GM19043 (cell line): Measurements from ENCODE around the gene CAMTA1.
"Not testable (repeated sequence)": the region's sequence is repeated elsewhere in the genome, so short reads cannot be mapped to it uniquely, and the experiment has no call there.

Experiments used
- ATAC-seq: cut with Tn5 transposase; IDR thresholded peaks from one replicate; pipeline ENCODE4 v1.9.1; 2021; ENCODE audit warnings: low read depth; ENCODE audit not compliant: unreplicated experiment

The CAMTA1 gene, protein sequence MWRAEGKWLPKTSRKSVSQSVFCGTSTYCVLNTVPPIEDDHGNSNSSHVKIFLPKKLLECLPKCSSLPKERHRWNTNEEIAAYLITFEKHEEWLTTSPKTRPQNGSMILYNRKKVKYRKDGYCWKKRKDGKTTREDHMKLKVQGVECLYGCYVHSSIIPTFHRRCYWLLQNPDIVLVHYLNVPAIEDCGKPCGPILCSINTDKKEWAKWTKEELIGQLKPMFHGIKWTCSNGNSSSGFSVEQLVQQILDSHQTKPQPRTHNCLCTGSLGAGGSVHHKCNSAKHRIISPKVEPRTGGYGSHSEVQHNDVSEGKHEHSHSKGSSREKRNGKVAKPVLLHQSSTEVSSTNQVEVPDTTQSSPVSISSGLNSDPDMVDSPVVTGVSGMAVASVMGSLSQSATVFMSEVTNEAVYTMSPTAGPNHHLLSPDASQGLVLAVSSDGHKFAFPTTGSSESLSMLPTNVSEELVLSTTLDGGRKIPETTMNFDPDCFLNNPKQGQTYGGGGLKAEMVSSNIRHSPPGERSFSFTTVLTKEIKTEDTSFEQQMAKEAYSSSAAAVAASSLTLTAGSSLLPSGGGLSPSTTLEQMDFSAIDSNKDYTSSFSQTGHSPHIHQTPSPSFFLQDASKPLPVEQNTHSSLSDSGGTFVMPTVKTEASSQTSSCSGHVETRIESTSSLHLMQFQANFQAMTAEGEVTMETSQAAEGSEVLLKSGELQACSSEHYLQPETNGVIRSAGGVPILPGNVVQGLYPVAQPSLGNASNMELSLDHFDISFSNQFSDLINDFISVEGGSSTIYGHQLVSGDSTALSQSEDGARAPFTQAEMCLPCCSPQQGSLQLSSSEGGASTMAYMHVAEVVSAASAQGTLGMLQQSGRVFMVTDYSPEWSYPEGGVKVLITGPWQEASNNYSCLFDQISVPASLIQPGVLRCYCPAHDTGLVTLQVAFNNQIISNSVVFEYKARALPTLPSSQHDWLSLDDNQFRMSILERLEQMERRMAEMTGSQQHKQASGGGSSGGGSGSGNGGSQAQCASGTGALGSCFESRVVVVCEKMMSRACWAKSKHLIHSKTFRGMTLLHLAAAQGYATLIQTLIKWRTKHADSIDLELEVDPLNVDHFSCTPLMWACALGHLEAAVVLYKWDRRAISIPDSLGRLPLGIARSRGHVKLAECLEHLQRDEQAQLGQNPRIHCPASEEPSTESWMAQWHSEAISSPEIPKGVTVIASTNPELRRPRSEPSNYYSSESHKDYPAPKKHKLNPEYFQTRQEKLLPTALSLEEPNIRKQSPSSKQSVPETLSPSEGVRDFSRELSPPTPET (N-terminal part only)

DNA sequence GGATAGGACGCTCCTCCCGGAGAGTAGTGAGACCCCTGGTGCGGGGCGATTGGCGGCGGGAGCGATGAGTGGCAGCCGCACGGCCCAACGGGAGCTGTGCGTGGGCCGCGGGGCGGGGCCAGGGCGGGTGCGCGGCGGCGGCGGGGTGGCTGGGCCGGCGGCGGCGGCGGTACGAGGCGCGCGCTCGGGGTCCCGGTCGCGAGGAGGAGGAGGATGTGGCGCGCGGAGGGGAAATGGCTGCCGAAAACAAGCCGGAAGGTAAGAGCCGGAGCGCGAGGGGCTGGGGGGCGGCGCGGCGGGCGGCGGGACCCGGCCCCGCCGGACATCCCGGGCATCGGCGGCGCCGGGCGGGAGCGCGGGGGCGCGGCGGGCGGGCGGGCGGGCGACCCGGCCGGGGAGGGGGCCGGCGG, at the start of gene CAMTA1:
TSS of gene CAMTA1 (plus strand) at position 137 of the 410 bp plus-strand sequence. CDS start at position 214, 77 bp downstream.
- no peak for ATAC-seq

DNA sequence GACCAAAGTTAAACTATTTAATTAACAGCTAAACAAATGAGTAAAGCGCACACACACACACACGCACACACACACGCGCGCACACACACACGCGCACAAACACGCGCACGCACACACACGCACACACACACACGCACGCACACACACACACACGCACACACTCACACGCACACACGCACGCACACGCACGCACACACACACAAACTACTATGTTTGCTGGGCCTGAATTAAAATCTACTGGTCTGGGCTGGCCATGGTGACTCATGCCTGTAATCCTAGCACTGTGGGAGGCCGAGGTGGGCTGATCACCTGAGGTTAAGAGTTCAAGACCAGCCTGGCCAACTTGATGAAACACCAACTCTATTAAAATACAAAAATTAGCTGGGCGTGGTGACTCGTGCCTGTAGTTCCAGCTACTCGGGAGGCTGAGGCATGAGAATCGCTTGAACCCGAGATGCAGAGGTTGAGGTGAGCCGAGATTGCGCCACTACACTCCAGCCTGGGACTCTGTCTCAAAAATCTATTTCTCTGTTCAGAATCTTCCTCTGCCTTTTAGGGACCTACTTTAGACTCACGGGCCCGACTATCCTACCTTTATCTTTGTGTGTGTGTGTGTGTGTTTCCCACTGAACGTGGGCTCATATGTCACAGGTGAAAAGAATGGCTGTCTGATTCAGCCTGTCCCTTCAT, 46.1 kb upstream of the CAMTA1 start:
- ATAC-seq: no peak

DNA sequence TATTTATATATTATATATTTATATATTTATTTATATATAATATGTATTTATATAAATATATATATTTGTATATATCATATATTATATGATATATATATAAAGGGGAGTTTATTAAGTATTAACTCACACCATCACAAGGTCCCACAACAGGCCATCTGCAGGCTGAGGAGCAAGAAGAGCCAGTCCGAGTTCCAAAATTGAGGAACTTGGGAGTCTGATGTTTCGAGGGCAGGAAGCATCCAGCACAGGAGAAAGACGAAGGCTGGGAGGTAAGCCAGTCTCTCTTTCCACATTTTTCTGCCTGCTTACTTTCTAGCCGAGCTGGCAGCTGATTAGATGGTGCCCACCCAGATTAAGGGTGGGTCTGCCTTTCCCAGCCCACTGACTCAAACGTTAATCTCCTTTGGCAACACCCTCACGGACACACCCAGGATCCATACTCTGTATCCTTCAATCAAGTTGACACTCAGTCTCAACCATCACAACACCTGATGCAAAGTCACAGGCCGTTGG, 42.5 kb upstream of the CAMTA1 start:
- not testable (repeated sequence) for ATAC-seq

DNA sequence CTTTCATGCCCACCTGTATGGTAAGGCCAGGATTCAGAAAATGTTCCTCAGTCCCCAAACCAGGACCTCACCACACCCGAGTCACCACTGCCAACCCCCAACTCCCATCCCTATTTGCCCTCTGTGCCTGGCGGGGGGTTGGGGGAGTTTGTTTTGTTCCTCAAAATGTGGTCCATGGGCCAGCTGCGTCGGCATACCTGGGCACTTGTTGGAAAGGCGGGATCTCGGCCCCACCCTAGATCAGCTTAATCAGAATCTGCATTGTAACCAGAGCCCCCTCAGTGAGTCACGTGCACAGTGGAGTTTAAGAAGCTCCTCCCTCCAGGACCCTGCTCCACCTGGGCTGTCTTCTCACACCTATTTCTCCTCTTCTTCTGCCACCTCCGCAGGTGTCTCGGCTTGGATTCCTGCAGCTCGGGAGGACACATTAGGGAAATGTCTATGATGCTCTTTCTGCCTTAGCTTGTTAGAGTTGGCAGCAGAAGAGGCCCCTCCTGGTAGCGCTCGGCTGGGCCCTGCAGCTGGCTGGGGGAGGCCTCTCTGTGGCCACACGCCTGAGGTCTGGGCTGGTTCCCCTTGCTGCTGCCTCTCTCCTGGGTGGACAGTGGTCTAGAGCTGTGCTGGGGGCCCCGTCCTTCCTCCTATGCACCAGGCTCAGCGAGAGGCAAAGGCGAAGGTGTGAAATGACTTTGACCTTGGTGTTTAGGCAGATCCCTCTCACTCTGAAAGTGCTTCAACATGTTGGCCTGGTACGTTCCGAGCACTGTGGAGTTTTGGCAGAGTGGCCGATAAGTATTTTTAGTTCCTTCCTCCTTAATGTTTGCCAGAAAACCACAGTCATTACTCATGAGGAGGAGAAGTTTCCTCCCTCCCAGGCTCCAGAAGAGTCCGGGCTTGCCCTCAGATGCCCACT, 41.8 kb upstream of the CAMTA1 start:
- no peak for ATAC-seq

DNA sequence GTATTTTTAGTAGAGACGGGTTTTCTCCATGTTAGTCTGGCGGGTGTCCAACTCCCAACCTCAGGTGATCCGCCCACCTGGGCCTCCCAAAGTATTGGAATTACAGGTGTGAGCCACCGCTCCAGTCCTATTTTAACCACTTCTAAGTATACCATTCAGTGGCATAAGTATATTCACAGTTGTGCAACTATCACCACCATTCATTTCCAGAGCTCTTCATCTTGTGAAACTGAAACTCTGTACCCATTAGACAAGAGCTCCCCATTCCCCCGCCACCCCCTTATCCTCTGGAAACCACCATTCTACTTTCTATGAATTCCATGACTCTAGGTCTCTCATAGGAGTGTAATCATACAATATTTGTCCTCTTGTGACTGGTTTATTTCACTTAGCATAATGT, 40.2 kb upstream of the CAMTA1 start:
- ATAC-seq: no peak

DNA sequence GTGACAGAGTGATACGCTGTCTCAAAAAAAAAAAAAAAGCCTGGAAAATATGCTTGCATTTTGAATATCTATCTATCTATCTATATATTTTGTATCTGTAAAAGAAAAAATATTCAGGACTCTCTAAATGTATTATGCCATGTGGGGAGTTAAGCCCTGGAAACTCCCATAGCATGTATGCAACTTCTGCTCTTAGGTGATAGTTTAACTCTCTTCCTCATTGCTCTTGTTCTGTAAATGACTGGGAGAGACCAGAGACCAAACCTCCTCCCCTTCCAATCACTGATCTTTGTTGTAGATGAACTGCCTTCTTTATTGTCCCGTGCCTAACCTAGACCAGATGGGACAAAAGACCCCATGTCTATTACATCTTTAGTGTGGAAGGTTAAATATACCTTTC, 37.6 kb upstream of the CAMTA1 start:
- ATAC-seq: no peak

DNA sequence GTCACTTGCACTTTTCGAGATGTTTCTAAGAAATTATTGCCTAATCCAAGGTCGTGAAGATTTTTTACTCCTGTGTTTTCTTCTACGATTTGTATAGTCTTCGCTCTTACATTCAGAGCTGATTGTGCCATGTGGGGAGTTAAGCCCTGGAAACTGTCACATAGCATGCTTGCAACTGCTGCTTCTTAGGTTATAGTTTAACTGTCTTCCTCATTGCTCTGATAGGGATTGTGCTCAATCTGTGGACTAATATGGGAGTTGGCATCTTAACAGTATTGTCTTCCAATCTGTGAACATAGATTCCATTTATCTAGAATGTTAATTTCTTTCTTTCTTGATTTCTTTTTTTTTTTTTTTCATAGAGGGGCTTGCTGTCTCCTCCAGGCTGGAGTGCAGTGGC, 34.8 kb upstream of the CAMTA1 start:
- no peak for ATAC-seq

DNA sequence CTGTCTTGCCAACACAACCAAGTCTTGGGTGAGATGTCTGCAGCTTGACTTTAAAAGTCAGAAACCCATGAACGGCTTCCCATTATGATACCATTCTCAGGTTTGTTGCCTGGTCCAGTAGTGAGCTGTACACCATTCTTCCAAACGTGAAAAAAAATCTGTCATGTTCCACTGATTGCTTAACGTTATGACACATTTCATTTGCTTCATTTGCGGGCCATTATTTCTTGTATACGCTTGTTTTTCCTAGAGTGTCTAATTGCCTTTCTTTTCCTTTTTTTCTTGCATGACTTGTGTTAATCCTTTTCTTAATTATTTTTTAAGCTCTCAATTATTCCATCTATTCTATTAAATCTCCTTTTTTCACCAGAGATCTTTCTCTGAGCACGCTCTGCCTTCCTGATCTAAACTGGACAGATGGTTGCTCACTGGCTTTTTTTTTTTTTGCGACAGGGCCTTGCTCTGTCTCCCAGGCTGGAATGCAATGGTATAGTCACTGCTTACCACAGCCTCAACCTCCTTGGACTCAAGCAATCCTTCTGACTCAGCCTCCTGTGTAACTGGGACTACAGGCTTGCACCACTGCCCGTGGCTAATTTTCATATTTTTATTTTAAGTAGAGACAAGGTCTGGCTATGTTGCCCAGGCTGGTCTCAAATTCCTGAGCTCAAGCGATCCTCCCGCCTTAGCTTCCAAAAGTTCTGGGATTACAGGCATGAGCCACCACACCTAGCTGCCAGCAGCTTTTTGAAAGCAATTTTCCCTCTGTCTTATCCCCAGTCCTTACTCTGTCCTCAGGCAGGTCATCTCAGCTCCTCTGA, 31.7 kb upstream of the CAMTA1 start:
- ATAC-seq: no peak

DNA sequence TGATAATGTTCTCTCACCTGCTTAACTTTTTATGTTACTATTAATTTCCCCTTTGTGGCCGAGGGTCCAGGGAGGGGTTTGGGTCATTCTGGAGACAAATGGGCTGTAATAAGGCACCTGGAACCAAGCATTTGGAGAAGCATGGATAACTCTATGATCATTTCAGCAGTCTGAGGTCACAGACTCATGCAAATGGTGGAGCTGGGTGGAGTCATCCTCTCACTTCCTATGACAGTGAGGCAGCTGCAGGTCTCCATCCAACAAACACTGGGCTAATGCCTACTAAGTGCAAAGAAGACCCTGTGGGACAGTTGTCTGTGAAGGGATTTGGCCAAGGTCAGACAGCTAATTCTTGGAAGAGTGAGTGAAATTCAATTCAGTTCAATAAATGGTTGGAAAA, 28.8 kb upstream of the CAMTA1 start:
- ATAC-seq: no peak

DNA sequence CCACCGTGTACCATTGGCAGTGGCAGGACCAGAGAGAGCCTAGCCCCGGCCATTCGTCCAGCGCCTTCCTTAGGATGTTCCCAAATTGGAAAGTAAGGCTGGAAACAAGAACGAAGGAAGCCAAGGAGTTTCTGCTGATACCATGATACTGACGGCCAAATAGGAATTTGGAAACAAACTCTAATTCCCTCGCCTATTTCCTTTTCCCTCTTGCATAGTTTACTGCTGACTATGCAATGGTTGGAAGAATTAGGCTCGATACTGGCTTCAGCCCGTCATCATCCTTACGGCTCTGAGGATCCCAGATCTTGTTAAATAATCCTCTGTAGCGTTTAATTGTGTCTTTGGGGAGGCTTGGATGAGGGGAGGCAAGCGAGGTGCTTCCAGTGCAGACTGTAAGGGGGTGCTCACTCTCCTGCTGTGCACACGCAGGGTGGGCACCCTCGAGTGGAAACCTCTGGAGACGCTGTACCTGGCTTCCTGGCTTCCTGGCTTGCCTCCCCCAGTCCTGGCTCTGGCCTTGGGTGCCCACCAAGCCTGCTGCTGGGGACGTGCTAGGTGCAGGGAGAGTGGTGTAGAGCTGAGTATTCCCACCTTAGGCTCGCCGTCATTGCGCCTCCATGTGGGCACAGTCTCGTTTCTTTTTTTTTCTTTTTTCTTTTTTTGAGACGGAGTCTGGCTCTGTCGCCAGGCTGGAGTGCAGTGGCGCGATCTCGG, 27.4 kb upstream of the CAMTA1 start:
- ATAC-seq: no peak

DNA sequence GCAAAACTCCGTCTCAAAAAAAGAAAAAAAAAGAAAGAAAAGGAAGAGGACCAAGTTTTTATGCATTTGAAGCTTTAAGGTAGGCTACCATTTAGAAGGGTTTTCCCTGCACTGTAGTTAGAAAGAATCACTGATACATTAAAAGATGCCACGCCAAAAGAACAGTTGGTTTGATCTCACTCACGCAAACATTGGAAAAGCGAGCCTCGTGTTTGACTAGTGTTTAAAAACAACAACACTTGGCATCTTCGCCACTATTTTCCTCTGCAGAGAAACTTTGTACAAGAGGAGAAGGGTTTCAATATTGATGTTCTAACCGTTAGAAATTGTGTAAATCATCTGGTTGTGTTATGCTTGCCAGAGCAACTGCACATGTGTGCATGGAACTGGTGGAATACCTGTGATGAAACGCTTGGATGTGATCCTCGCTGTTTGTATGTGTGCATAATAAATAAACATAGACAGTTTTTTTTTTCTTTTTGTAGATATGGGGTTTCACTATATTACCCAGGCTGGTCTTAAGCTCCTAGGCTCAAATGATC, 24.0 kb upstream of the CAMTA1 start:
- ATAC-seq: no peak

DNA sequence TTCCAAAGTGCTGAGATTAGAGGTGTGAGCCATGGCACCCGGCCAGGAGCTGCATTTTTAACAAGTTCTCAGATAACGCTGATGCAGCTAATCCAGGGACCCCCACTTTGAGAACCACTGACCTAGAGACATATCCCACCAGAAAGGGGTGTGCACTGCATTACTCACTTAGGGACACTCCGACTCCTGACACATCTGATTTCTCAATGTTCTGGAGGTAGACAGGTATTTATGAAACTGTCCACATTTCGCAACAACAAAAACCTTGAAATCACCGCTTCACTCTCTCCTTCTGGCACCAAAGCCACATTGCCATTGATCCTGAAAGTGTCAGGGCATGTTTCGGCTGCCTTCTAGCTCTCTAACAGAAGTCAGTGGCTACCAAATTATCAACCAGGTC, 23.2 kb upstream of the CAMTA1 start:
- no peak for ATAC-seq

DNA sequence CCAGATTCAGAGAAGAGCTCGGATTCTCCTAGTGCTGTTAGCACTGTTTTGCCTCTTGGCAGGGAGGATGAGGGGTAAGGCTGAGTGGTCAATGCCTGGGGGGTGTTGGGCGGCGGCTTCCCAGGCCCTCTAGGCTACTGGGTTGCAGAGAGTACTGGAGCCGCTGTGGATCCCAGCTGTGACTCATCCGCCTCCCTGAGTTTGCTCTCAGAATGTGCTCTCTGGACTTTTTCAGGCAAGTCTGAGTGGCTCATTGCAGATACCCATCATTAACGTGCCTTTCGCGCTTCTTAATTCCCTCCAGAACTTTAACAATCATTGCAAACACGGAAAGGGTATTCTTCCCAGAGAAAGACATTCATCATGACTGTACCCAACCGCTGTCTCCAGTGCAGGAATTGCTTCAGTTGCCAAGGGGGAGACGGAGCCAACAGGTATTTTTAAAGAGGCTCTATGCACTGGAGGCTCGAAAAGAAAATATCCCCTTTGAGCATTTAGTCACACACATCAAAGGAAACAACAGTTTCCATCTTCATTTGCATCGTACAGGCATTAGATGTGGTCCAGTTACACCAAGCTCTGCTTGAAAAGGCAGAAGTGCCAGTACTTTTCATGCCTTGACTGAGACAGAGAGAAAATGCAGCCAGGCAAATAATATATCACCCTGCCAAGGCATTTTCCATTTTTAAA, 14.4 kb upstream of the CAMTA1 start:
- ATAC-seq: no peak

DNA sequence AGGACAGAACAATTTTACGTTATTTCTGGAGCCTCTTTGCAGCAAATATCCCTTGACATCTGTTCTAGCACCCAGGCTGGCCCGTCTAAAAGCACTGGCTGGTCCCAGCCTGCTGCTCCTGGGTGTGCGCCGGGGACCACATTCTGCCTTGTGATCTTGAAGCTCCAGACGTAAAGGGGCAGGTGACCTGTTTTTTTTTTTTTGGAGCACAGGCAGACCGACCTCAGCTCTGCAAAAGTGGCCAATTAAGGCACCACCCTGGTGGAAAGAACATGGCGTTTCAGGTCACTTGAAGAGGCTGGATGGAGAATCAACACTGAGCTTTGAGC, 13.8 kb upstream of the CAMTA1 start:
- no peak for ATAC-seq

DNA sequence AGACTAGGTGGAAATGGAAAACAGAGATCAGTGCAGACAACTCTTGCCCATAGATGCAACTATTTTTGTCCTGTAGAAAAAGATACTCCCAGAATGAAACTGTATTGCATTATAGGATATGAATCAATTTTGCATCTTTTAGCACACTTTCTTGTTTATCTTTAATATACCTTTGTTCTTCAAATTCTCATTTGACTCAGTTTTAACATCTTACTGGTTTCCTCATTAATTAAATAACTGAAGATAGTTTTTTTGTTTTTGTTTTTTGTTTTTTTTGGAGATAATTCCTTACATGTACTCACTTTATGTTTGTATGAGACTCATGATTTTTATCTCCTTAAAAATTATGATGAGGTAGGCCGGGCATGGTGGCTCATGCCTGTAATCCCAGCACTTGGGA, 10.9 kb upstream of the CAMTA1 start:
- ATAC-seq: no peak

DNA sequence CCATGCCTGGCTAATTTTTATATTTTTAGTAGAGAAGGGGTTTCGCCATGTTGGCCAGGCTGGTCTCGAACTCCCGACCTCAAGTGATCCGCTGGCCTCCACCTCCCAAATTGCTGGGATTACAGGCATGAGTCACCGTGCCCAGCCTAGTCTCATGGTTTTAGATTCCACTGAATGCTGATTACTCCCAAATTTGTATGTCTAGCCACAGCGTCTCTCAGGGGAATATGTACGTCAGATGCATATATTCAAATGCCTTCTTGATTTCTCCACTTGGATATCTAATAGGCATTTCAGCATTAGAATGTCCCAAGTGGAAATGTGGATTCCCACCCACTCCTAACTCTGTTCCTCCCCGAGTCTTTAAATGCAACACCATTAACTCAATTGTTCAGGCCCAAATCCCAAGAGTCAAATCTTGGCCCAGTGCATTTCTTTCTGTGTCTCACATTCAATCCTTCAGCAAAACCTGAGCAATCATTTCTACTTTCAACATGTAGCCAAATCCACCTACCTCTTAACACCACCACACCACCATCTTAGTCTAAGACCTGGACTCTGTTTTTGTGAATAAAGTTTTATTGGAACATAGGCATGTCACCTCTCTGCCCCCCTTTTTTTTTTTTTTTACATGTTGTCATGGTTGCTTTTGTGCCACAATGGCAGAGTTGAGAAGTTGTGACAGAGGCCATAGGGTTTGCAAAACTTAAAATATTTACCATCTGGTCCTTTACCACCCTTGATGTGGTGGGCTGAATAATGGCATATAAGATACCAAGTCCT, 9.8 kb upstream of the CAMTA1 start:
- ATAC-seq: no peak
